Measurements from ENCODE around the gene HINT3.

Gene HINT3

DNA sequence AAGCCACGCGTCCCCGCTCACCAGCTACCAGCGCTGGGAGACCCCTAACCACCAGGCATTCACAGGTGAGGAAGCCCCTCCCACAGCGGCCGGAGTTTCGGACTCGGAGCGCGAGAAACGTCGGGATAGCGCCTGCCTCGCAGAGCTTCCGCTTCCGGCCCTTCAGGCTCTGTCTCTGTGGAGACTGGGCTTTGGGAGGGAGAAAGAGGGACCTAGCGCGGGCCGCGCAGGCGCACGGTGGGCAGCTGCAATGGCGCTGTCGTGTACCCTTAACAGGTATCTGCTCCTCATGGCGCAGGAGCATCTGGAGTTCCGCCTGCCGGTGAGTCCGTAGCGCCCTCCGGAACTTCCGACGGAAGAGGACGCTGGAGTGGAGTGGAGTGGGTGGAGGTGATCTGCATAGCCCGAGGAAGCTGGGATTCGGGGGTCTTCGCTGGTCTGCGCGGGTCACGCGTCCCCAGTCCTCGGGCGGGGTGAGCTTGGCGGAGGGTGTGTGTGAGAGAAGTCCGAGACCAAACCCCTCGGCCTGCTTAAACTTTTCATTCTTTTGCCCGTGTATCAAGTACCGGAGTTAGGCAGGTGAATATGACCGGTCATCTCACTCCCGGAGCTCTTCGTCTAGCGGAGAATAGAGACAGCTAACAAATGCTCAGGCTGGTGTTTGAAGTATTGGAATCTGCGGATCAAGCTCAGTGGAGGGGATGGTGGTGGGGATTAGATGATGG is 29.9 kb downstream of the HINT3 start, which contains the start of gene TRMT11:
TSS of gene TRMT11 (plus strand) at position 240 of the 725 bp plus-strand sequence. CDS start at position 251, 11 bp downstream.
- intact Hi-C loops (cut with micrococcal nuclease): loop anchor here (10.0 kb wide), 1 partner anchor 1358 kb away; the partner anchor contains the start of gene ECHDC1
- H3K36me3 Mint-ChIP-seq (ENCODE audit: low read depth): no peaks in the 10 kb centered on the region
- no peak within 1 kb of the TSS for H3K4me3 Mint-ChIP-seq
- no peaks in the 10 kb centered on the region for H3K27me3 Mint-ChIP-seq
- H3K4me1 Mint-ChIP-seq (ENCODE audit: low read depth): no peaks in the 10 kb centered on the region
- H3K9me3 Mint-ChIP-seq: no peaks in the 10 kb centered on the region
- H3K27ac Mint-ChIP-seq: no peak within 1 kb of the TSS

DNA sequence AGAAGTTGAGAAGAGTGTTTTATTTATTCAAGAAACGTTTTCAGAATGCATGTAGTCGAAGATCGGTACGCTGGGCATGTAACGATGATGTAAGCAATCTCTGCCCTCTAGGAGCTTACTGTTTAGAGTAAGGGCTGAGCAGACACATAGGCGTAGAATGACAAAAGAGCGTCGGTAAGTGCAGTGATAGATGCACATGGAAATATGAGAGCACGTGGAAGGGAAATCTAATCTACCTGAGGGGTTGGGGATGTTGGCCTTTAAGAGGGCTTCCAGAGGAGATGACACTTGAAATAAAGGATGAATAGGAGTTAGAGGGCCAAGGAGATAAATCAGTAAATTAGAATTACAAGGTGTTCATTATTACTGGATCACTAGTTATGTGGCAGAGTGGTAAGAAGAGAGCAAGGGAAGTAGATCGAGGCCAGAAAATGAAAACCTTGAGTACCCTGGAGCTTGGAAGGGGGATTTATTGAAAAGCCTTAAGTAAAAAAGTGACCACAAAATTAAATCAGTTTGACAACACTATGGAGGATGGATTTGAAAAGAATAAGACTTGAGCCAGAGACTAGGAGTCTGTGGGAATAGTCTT is 30.6 kb downstream of the HINT3 start:
- no peaks in the 10 kb centered on the region for H3K36me3 Mint-ChIP-seq (ENCODE audit: low read depth)
- intact Hi-C loops (cut with micrococcal nuclease): loop anchor here (10.0 kb wide), 1 partner anchor 1358 kb away; the partner anchor contains the start of gene ECHDC1
- no peaks in the 10 kb centered on the region for H3K4me1 Mint-ChIP-seq (ENCODE audit: low read depth)
- H3K9me3 Mint-ChIP-seq: no peaks in the 10 kb centered on the region
- no peak overlapping the region for H3K4me3 Mint-ChIP-seq
- no peaks in the 10 kb centered on the region for H3K27me3 Mint-ChIP-seq
- H3K27ac Mint-ChIP-seq: no peak overlapping the region

DNA sequence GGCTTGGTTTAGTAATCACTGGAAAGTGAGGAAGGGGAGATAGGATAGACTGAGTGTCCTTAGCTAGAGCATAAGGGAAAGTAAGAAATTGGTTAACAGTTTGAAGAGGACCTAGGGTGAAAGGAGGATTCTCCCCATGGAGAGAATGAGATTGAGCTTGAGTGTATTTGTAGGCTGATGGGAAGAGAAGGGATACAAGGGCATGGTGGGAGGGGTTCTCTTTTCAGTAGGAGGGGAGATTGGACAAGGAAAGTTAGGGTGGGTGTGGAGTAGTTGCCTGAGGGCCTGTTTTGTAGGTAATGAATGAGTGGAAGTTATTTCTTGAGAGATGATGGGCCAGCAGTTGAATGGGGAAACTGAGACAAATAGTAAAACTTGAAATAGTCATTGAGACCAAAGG is 31.7 kb downstream of the HINT3 start:
- Mint-ChIP-seq H3K4me3 (no peak overlapping the region), H3K9me3 (no peaks in the 10 kb centered on the region), H3K4me1 (ENCODE audit: low read depth) (no peaks in the 10 kb centered on the region), H3K36me3 (ENCODE audit: low read depth) (no peaks in the 10 kb centered on the region), H3K27ac (no peak overlapping the region), H3K27me3 (no peaks in the 10 kb centered on the region)
- intact Hi-C loops (cut with micrococcal nuclease): loop anchor here (10.0 kb wide), 1 partner anchor 1357 kb away; the partner anchor contains the start of gene ECHDC1

DNA sequence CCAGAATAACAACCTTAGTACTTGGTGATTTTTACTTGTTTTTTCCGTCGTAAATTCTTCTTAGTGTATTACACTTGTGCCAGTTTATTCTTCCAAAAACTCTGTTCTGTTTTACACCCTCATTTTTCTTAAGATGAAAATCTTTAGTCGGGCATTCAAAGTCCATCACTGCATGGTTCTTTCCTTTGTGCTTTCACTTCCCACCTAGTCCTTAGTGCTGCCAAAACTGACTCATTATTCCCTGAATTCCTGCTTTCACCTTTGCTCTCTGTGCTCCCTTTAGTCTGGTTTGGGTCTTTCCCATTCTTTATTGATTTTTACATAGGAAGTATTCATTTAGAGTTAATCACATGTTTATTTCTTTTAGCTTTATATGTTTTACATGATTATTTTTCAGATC is 33.1 kb downstream of the HINT3 start:
- H3K36me3 Mint-ChIP-seq (ENCODE audit: low read depth): no peaks in the 10 kb centered on the region
- no peak overlapping the region for H3K27ac Mint-ChIP-seq
- H3K4me3 Mint-ChIP-seq: no peak overlapping the region
- H3K4me1 Mint-ChIP-seq (ENCODE audit: low read depth): no peaks in the 10 kb centered on the region
- H3K9me3 Mint-ChIP-seq: no peaks in the 10 kb centered on the region
- intact Hi-C loops (cut with micrococcal nuclease): loop anchor here (10.0 kb wide), 2 partner anchors 355 to 1355 kb away; partner anchors contain the start of genes CENPW and ECHDC1
- H3K27me3 Mint-ChIP-seq: no peaks in the 10 kb centered on the region

- Mint-ChIP-seq H3K4me3 (no peak overlapping the region), H3K9me3 (no peaks in the 10 kb centered on the region), H3K36me3 (ENCODE audit: low read depth) (no peaks in the 10 kb centered on the region), H3K27me3 (no peaks in the 10 kb centered on the region), H3K4me1 (ENCODE audit: low read depth) (no peaks in the 10 kb centered on the region), H3K27ac (no peak overlapping the region)
- intact Hi-C loops (cut with micrococcal nuclease): loop anchor here (10.0 kb wide), 1 partner anchor 353 kb away; the partner anchor contains the start of gene CENPW
These were observed 35.1 kb downstream of the HINT3 start for GRCh38 chr6:125991653-125992052.

DNA sequence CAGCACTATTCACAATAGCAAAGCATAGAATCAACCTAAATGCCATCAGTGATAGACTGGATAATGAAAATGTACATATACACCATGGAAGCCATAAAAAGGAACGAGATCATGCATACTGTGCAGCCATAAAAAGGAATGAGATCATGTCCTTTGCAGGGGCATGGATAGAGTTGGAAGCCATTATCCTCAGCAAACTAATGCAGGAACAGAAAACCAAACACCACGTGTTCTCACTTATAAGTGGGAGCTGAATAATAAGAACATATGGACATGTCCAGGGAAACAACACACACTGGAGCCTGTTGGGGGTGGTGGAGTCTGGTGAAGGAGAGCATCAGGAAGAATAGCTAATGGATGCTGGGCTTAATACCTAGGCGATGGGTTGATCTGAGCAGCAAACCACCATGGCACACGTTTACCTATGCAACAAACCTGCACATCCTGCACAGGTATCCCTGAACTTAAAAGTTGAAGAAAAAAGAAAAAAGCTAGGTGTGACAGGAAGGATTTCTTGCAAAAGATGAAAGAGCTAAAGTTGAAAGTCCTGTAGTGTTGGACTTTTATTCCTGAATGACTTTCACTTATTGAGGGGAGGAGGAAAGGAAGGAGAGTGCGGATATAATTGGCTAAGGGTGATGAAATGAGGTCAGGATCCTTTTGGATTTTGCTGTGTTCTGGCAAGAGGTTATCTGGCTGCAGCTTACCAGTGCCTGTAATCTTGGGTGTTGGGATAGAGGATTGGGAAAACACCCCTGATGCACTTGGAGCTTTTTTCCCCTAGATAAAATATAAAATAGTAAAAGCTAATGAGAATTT is 38.3 kb downstream of the HINT3 start:
- Mint-ChIP-seq H3K9me3 (no peaks in the 10 kb centered on the region), H3K27me3 (no peaks in the 10 kb centered on the region), H3K4me1 (ENCODE audit: low read depth) (no peaks in the 10 kb centered on the region), H3K27ac (no peak overlapping the region), H3K36me3 (ENCODE audit: low read depth) (peaks cover 14% of the 10 kb centered on the region), H3K4me3 (no peak overlapping the region)
- intact Hi-C loops (cut with micrococcal nuclease): loop anchor here (10.0 kb wide), 1 partner anchor 350 kb away; the partner anchor contains the start of gene CENPW

DNA sequence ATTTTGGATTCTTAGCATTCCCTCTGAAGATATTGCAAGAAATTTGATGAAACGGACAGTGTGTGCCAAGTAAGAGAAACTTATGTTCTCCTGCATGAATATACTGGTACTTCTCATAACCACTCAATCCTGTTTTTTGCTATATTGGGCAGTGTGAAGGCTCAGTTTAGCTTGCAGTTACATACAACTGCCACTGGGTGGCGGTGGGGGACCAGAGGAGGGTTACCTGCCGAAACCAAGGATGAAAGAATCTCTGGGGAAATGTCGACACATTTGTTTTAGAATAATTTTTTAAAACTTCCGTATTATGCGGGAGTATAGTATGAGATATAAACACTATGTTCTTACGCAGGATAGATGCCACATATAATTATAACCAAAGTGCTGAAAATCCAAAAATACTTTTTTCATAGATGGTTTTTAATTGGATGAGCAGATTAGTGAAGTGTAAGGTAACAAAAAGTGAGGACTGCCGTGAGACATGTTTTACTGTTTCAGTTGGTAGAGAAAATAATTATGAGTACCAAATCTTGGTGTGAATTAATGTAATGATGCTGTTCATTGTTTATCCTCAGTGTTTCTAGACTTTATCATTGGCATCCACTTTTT is 39.5 kb downstream of the HINT3 start:
- intact Hi-C loops (cut with micrococcal nuclease): loop anchor here (1.0 to 10.0 kb wide), 3 partner anchors 175 to 1125 kb away; partner anchors contain the start of gene CENPW
- Mint-ChIP-seq H3K4me3 (no peak overlapping the region), H3K27me3 (no peaks in the 10 kb centered on the region), H3K36me3 (ENCODE audit: low read depth) (peaks cover 22% of the 10 kb centered on the region), H3K27ac (no peak overlapping the region), H3K9me3 (no peaks in the 10 kb centered on the region), H3K4me1 (ENCODE audit: low read depth) (no peaks in the 10 kb centered on the region)

- Mint-ChIP-seq H3K36me3 (ENCODE audit: low read depth) (peaks cover 37% of the 10 kb centered on the region), H3K4me3 (no peak overlapping the region), H3K27me3 (no peaks in the 10 kb centered on the region)
These were observed 46.4 kb downstream of the HINT3 start for GRCh38 chr6:126002755-126003679.

DNA sequence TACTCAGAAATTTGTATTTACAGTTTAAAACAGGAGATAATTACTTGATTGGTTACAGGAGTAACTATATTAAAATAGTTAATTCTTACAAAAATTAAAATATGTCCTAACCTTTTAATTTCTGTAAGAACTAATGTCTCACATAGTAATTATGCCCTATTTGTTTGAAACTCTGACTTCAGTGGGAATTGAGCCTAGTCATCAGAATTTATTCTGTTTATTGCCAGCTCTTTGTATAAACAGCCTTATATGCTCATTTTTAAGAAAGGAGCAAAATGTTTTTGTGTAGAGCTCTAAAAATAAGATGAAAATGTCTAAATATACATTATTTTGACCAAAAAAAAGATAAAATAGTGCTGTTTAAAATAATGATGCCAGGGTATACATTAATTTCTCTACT is 51.2 kb downstream of the HINT3 start:
- no peak overlapping the region for H3K27ac Mint-ChIP-seq
- no peaks in the 10 kb centered on the region for H3K9me3 Mint-ChIP-seq
- H3K36me3 Mint-ChIP-seq (ENCODE audit: low read depth): peaks cover 28% of the 10 kb centered on the region

More at GRCh38 chr6:126002755-126003679, 46.4 kb downstream of the HINT3 start:
- Mint-ChIP-seq H3K9me3 (no peaks in the 10 kb centered on the region), H3K4me1 (ENCODE audit: low read depth) (no peaks in the 10 kb centered on the region), H3K27ac (no peak overlapping the region)
- intact Hi-C loops (cut with micrococcal nuclease): no loop called here

GRCh38 chr6:126010040-126010439 is 53.5 kb downstream of the HINT3 start:
- no peaks in the 10 kb centered on the region for H3K4me1 Mint-ChIP-seq (ENCODE audit: low read depth)
- H3K27ac Mint-ChIP-seq: no peak overlapping the region
- peaks cover 43% of the 10 kb centered on the region for H3K36me3 Mint-ChIP-seq (ENCODE audit: low read depth)
- H3K27me3 Mint-ChIP-seq: no peaks in the 10 kb centered on the region
- intact Hi-C loops (cut with micrococcal nuclease): no loop called here
- H3K9me3 Mint-ChIP-seq: no peaks in the 10 kb centered on the region
- no peak overlapping the region for H3K4me3 Mint-ChIP-seq

More for the DNA sequence above, 51.2 kb downstream of the HINT3 start:
- intact Hi-C loops (cut with micrococcal nuclease): no loop called here
- Mint-ChIP-seq H3K4me3 (no peak overlapping the region), H3K4me1 (ENCODE audit: low read depth) (no peaks in the 10 kb centered on the region), H3K27me3 (no peaks in the 10 kb centered on the region)

DNA sequence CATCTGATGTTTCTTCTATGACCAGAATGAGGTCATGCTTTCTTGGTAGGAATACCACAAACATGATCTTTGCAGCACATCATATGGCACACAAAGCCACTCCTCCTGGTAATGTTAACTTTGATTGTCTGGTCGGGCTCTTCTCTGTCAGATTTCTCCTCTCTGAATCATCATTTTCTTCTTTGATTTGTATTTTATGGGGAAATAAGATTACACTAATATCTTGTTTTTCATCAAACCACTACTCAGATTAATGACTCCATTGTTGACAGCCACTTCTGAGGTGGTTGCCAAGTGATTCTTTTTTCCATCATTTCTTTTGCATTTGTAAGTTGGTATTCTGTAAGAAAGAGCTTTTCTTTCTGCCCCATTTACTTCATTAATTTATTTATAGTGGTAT is 59.3 kb downstream of the HINT3 start:
- H3K36me3 Mint-ChIP-seq (ENCODE audit: low read depth): peaks cover 65% of the 10 kb centered on the region
- no peak overlapping the region for H3K4me3 Mint-ChIP-seq
- H3K27me3 Mint-ChIP-seq: no peaks in the 10 kb centered on the region
- intact Hi-C loops (cut with micrococcal nuclease): no loop called here
- H3K27ac Mint-ChIP-seq: no peak overlapping the region
- H3K9me3 Mint-ChIP-seq: no peaks in the 10 kb centered on the region
- no peaks in the 10 kb centered on the region for H3K4me1 Mint-ChIP-seq (ENCODE audit: low read depth)

DNA sequence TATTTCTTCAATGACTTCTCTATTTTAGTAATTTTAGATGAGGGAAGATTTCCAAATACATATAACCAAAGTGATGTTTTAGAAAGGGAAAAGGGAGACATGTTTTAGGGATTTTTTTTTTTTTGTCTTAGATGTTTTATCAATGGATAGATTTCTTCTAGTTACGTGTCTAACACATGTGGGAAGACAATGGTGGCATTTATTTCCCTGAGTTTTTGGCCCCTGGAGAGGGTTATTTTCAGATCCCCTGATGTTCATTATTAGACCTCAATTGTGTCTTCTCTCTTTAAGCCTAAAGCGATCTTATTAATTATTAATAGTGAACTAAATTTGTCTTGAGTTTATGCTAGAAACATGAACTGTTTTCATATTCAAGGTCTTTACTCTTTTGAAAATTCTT is 60.0 kb downstream of the HINT3 start:
- no peaks in the 10 kb centered on the region for H3K4me1 Mint-ChIP-seq (ENCODE audit: low read depth)
- H3K27ac Mint-ChIP-seq: no peak overlapping the region
- H3K36me3 Mint-ChIP-seq (ENCODE audit: low read depth): peaks cover 66% of the 10 kb centered on the region
- no peaks in the 10 kb centered on the region for H3K27me3 Mint-ChIP-seq
- H3K9me3 Mint-ChIP-seq: no peaks in the 10 kb centered on the region
- intact Hi-C loops (cut with micrococcal nuclease): no loop called here
- H3K4me3 Mint-ChIP-seq: no peak overlapping the region

DNA sequence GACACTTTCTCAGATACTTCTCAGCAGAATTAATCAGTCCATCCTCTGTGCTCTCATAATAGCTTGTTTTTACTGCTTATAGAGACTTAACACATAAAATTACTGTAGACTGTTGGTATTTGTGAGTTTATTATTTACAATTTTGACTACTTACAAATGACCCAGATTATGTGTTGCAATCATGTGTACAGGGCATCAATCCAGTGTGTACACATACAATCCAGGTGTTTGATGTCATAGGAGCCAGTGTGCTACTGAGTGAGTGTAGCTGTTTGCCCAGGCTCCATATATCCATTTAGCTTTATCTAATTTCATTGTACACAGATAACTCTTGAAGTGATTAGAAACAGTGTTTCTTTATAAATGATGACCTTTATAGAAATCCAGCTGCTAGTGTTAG is 61.1 kb downstream of the HINT3 start:
- Mint-ChIP-seq H3K4me3 (no peak overlapping the region), H3K9me3 (no peaks in the 10 kb centered on the region), H3K27ac (no peak overlapping the region), H3K27me3 (no peaks in the 10 kb centered on the region), H3K4me1 (ENCODE audit: low read depth) (no peaks in the 10 kb centered on the region), H3K36me3 (ENCODE audit: low read depth) (peaks cover 65% of the 10 kb centered on the region)
- intact Hi-C loops (cut with micrococcal nuclease): no loop called here

Data from dendritic cell treated with granulocyte-macrophage colony-stimulating factor and Interleukin-4, amounts not matched to agents 40 ng/mL and 50 ng/mL, for 4 days (primary cell).